Astrocyte (in vitro differentiated cells and primary cell): ENCODE data around the gene TLN1. TPM values are rescaled to one million over a fixed set of nuclear protein-coding genes. Genes with fewer than 3 reads are reported as not detected.
A peak's percentile ranks its signal among the peaks of the same experiment; 100 is the strongest.

Source experiments
- DNase-seq: peaks from one replicate; pipeline ENCODE4 v3.0.0-alpha.2; 2010; ENCODE audit warnings: low read depth
- FAIRE-seq: peaks from 2 replicates; lab custom pipeline; 2011; peaks lifted over from hg19 to GRCh38; lab: Jason Lieb, UNC
- H2AFZ ChIP-seq: 2 replicates; pipeline ENCODE4 v1.6.0; 2012; ENCODE audit warnings: low read depth, low read length, inconsistent platforms
- H3K27ac ChIP-seq: 2 replicates; pipeline ENCODE4 v1.5.1; 2011; ENCODE audit warnings: low read depth, low read length, inconsistent platforms
- H3K27me3 ChIP-seq: 2 replicates; pipeline ENCODE4 v1.6.0; 2011; ENCODE audit warnings: low read length, inconsistent platforms; ENCODE audit not compliant: insufficient read depth
- H3K36me3 ChIP-seq: 2 replicates; pipeline ENCODE4 v1.5.1; 2011; ENCODE audit warnings: low read length, inconsistent platforms; ENCODE audit not compliant: insufficient read depth
- H3K4me1 ChIP-seq: 2 replicates; pipeline ENCODE4 v1.5.1; 2011; ENCODE audit warnings: low read length, inconsistent platforms; ENCODE audit not compliant: insufficient read depth
- H3K4me2 ChIP-seq: 2 replicates; pipeline ENCODE4 v1.6.0; 2012; ENCODE audit warnings: low read length, inconsistent platforms
- H3K4me3 ChIP-seq: 2 replicates; pipeline ENCODE4 v1.5.1; 2011; ENCODE audit warnings: low read depth, mild to moderate bottlenecking, low read length, inconsistent platforms; ENCODE audit not compliant: insufficient read depth
- H3K79me2 ChIP-seq: 2 replicates; pipeline ENCODE4 v1.6.0; 2012; ENCODE audit warnings: mild to moderate bottlenecking, low read length, inconsistent platforms; ENCODE audit not compliant: insufficient read depth
- H3K9ac ChIP-seq: 2 replicates; pipeline ENCODE4 v1.6.0; 2012; ENCODE audit warnings: mild to moderate bottlenecking, low read length, inconsistent platforms
- H3K9me3 ChIP-seq: 2 replicates; pipeline ENCODE4 v1.5.1; 2012; ENCODE audit warnings: low read depth, mild to moderate bottlenecking, low read length, inconsistent platforms; ENCODE audit not compliant: insufficient read depth
- H4K20me1 ChIP-seq: 2 replicates; pipeline ENCODE4 v1.6.0; 2012; ENCODE audit warnings: low read length, inconsistent platforms; ENCODE audit not compliant: insufficient read depth
- H3K27ac Mint-ChIP-seq: one replicate; pipeline ENCODE4 v1.8.0; 2021; ENCODE audit warnings: mild to moderate bottlenecking, mixed read lengths; ENCODE audit not compliant: unreplicated experiment
- H3K27me3 Mint-ChIP-seq: one replicate; pipeline ENCODE4 v1.8.0; 2021; ENCODE audit warnings: low read depth, mixed read lengths; ENCODE audit not compliant: unreplicated experiment
- H3K36me3 Mint-ChIP-seq: one replicate; pipeline ENCODE4 v1.8.0; 2021; ENCODE audit warnings: low read depth, mixed read lengths; ENCODE audit not compliant: unreplicated experiment
- H3K4me1 Mint-ChIP-seq: one replicate; pipeline ENCODE4 v1.8.0; 2021; ENCODE audit warnings: low read depth, mixed read lengths; ENCODE audit not compliant: unreplicated experiment
- H3K4me3 Mint-ChIP-seq: one replicate; pipeline ENCODE4 v1.8.0; 2021; ENCODE audit warnings: mild to moderate bottlenecking, moderate library complexity, mixed read lengths; ENCODE audit not compliant: unreplicated experiment
- H3K9me3 Mint-ChIP-seq: one replicate; pipeline ENCODE4 v1.8.0; 2021; ENCODE audit warnings: mild to moderate bottlenecking, mixed read lengths; ENCODE audit not compliant: unreplicated experiment
- CTCF ChIP-seq: IDR thresholded peaks from 2 replicates; pipeline ENCODE4 v1.5.1; 2011; ENCODE audit warnings: low read depth, mild to moderate bottlenecking, inconsistent platforms, low read length, moderate library complexity; ENCODE audit not compliant: insufficient read depth
- EZH2 ChIP-seq: IDR thresholded peaks from 2 replicates; pipeline ENCODE4 v1.6.1; 2012; ENCODE audit warnings: mild to moderate bottlenecking, low read length, inconsistent platforms; ENCODE audit not compliant: insufficient read depth
- microRNA-seq: library from miRNA; unstranded; fragments of <30 nt; microRNA quantifications from one replicate; pipeline ENCODE4 v1.2.0, GENCODE V29; 2020
- total RNA-seq: library from RNA; stranded (reverse); gene quantifications from 2 replicates; pipeline ENCODE4 v1.2.1, GENCODE V29; 2021

The TLN1 gene
- total RNA-seq, 1 donor from 2014 or later: 525 TPM

GRCh38 chr9:35650341-35651158, 81.4 kb downstream of the TLN1 start, which contains the start of gene SIT1:
TSS of gene SIT1 (minus strand) at chr9:35650931. CDS start at chr9:35650853, 78 bp downstream.
- Histone ChIP-seq H3K9me3 (no peaks in the 10 kb centered on the region), H3K4me1 (peaks cover 16% of the 10 kb centered on the region), H3K9ac (no peak within 1 kb of the TSS), H3K79me2 (no peaks in the 10 kb centered on the region), H3K27me3 (no peaks in the 10 kb centered on the region), H2AFZ (peak within 1 kb of the TSS; percentile 41), H4K20me1 (no peaks in the 10 kb centered on the region), H3K27ac (no peak within 1 kb of the TSS), H3K4me3 (no peak within 1 kb of the TSS), H3K36me3 (no peaks in the 10 kb centered on the region), H3K4me2 (peak within 1 kb of the TSS; percentile 62)
- FAIRE-seq: no peak
- H3K9me3 Mint-ChIP-seq: no peaks in the 10 kb centered on the region
- no peak for DNase-seq
- TF ChIP-seq EZH2 (no peak), CTCF (no peak)
- no peaks in the 10 kb centered on the region for H3K36me3 Mint-ChIP-seq
- no peaks in the 10 kb centered on the region for H3K27me3 Mint-ChIP-seq
- H3K27ac Mint-ChIP-seq: no peak within 1 kb of the TSS
- no peak within 1 kb of the TSS for H3K4me3 Mint-ChIP-seq
- peaks cover 11% of the 10 kb centered on the region for H3K4me1 Mint-ChIP-seq

DNA sequence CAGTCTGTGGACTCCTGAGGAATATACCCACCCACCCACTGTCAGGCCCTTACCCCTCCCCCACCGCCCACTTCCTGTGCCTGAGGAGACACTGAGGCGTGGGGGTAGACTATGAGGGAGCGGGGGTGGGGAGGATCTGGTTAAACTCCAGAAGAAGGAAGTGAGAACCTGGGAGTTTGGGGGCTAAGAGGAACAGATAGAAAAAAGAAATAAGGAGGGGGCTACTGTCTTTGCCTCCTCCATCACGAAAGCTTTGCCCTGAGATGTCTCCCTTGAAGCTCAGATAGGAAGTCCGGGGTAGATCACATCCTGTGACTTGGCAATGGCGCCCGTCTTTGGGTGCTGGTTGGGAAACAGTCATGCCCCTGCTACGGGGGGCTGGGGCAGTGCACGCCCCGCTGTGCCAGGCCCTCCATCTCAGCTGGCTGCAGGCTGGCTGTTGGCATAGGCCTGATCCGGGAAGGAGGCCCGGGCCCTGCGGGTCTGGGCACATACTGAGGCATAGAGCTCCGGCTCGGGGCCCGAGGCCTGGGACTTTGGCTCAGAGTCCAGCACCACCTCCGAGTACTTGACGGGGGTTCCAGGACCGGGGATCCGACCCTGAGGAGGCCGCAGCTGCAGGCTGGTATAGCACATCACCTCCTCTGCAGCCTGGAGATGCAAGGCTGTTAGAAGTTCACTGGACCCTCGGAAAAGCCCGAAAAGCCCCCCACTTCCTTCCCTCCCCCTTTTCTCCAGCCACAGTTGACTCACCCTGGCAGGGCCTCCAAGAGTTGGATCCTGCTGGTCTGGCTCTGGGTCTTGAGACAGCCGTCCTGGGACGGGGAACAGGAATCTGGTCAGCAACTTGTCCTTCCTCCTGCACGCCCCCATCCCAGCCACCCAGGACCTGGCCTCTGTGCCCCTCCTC, 82.3 kb downstream of the TLN1 start:
- TF ChIP-seq EZH2 (no peak), CTCF (no peak)
- no peaks in the 10 kb centered on the region for H3K9me3 Mint-ChIP-seq
- no peak overlapping the region for H3K9ac ChIP-seq
- H3K9me3 ChIP-seq: no peaks in the 10 kb centered on the region
- H3K27me3 ChIP-seq: no peaks in the 10 kb centered on the region
- H3K4me3 Mint-ChIP-seq: peak overlapping the region; percentile 27
- peak overlapping the region; percentile 41 for H2AFZ ChIP-seq
- peaks cover 11% of the 10 kb centered on the region for H3K4me1 Mint-ChIP-seq
- H3K27ac Mint-ChIP-seq: no peak overlapping the region
- no peaks in the 10 kb centered on the region for H3K27me3 Mint-ChIP-seq
- peak overlapping the region; percentile 62 for H3K4me2 ChIP-seq
- H3K36me3 ChIP-seq: no peaks in the 10 kb centered on the region
- no peak overlapping the region for H3K27ac ChIP-seq
- no peaks in the 10 kb centered on the region for H3K79me2 ChIP-seq
- H4K20me1 ChIP-seq: no peaks in the 10 kb centered on the region
- no peaks in the 10 kb centered on the region for H3K36me3 Mint-ChIP-seq
- no peak overlapping the region for H3K4me3 ChIP-seq
- DNase-seq: peak; percentile 8
- H3K4me1 ChIP-seq: peaks cover 16% of the 10 kb centered on the region
- no peak for FAIRE-seq

Small RNAs within 50 kb of the gene (microRNA-seq; reads per million reads assigned to microRNA genes)
- gene MIR6852 (3.3 reads per million, percentile 9 among the genes with 10 or more reads in this experiment), gene MIR6853 (not detected)

Other genes starting within 250 kb of the TLN1 start
- 63.8 and 67.4 TPM in 2 replicates for gene RUSC2, start 242.1 kb downstream of the TLN1 start, total RNA-seq
- 30.9 and 33.7 TPM in 2 replicates for gene TESK1, start 126.9 kb downstream of the TLN1 start, total RNA-seq
- 1.8 and 2.4 TPM in 2 replicates for gene CD72, start 113.8 kb downstream of the TLN1 start, total RNA-seq
- gene SIT1, start 81.3 kb downstream of the TLN1 start, total RNA-seq: not detected in 2 replicates
- gene RMRP, start 74.2 kb downstream of the TLN1 start, total RNA-seq: 13,402 and 14,410 TPM in 2 replicates
- 15.5 and 18.8 TPM in 2 replicates for gene CCDC107, start 73.9 kb downstream of the TLN1 start, total RNA-seq
- 0.53 and 1.0 TPM in 2 replicates for gene ARHGEF39, start 67.0 kb downstream of the TLN1 start, total RNA-seq
- not detected in 2 replicates for gene CA9, start 58.3 kb downstream of the TLN1 start, total RNA-seq
- 1,947 and 2,001 TPM in 2 replicates for gene TPM2, start 42.3 kb downstream of the TLN1 start, total RNA-seq
- 80.3 and 84.1 TPM in 2 replicates for gene CREB3, start 471 bp upstream of the TLN1 start, total RNA-seq
- gene GBA2, start 17.0 kb upstream of the TLN1 start, total RNA-seq: 38.3 and 42.5 TPM in 2 replicates
- gene RGP1, start 17.1 kb upstream of the TLN1 start, total RNA-seq: 27.2 and 30.0 TPM in 2 replicates
- not detected in 2 replicates for gene MSMP, start 22.1 kb upstream of the TLN1 start, total RNA-seq
- 24.6 and 26.1 TPM in 2 replicates for gene NPR2, start 59.4 kb upstream of the TLN1 start, total RNA-seq
- gene SPAG8, start 80.1 kb upstream of the TLN1 start, total RNA-seq: 0.46 and 0.52 TPM in 2 replicates
- gene HINT2, start 82.8 kb upstream of the TLN1 start, total RNA-seq: 22.8 and 23.7 TPM in 2 replicates
- not detected in 2 replicates for gene FAM221B, start 96.5 kb upstream of the TLN1 start, total RNA-seq
- 8.6 and 8.9 TPM in 2 replicates for gene TMEM8B, start 97.0 kb upstream of the TLN1 start, total RNA-seq
- not detected in 2 replicates for gene OR13J1, start 138.2 kb upstream of the TLN1 start, total RNA-seq
- gene HRCT1, start 174.0 kb upstream of the TLN1 start, total RNA-seq: 0.39 and 0.62 TPM in 2 replicates
- gene SPAAR, start 177.3 kb upstream of the TLN1 start, total RNA-seq: 0.17 and 0.18 TPM in 2 replicates
- gene OR2S2, start 226.0 kb upstream of the TLN1 start, total RNA-seq: not detected in 2 replicates